Cardiac fibroblast (primary cell): ENCODE data around the gene ARF1.

Source experiments
- DNase-seq, 2 donors: peaks; one replicate each; pipeline versions ENCODE4 v3.0.0 to v3.0.0-alpha.2; 2010; ENCODE audit warnings: low read depth in 2 of 2
- H3K4me3 ChIP-seq, 2 donors: replicated peaks in 1 of 2; 1 replicate in 1 of 2; 2 replicates in 1 of 2; pipeline ENCODE4 v1.5.1; 2011; ENCODE audit warnings: low read depth in 2 of 2, low read length in 2 of 2, mild to moderate bottlenecking in 2 of 2, moderate library complexity in 1 of 2
- TF ChIP-seq, protein P1 (sequence below): IDR thresholded peaks from one replicate; pipeline ENCODE4 v1.5.1; 2011; ENCODE audit warnings: low read depth, mild to moderate bottlenecking, low read length, inconsistent platforms

Gene ARF1

DNA sequence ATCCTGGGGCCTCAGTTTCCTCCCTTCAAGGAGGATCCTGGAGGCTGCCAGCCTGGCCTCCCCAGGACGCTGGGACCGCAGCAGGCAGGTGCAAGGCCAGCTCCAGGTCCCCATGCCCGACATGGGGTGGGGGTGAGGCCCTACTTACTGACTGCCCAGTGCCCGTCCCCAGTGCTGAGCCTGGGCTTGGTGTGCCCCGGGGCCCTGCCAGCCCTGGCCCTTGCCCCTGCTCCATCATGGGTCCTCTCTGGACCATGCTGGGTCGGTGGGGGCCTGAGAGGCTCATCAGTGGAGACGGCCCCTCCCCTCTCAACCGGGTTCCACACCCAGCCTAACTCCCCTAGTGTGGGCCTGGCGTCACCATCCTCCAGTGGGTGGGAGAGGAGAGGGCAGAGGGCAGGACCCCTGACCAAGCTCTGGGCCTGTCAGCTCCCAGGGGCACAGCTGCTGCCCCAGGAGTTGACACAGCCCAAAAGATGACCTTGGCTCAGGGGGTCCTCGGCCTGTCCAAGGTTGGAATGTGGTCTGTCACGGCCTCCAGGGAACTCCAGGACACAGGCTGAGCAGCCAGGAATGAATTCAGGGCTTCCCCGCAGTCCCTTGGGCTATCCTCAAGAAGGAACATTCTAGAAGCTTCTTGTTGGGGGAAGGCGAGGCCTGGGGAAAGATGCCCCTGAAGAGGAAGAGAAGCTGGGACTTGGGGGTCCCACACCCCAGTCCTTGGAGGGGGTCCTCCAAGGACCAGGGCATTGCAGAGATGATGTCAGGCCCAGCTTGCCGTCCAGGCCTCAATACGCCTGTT, 17.6 kb upstream of the ARF1 start:
- no peak overlapping the region for H3K4me3 ChIP-seq
- DNase-seq, result no peak
- TF ChIP-seq, protein P1, sequence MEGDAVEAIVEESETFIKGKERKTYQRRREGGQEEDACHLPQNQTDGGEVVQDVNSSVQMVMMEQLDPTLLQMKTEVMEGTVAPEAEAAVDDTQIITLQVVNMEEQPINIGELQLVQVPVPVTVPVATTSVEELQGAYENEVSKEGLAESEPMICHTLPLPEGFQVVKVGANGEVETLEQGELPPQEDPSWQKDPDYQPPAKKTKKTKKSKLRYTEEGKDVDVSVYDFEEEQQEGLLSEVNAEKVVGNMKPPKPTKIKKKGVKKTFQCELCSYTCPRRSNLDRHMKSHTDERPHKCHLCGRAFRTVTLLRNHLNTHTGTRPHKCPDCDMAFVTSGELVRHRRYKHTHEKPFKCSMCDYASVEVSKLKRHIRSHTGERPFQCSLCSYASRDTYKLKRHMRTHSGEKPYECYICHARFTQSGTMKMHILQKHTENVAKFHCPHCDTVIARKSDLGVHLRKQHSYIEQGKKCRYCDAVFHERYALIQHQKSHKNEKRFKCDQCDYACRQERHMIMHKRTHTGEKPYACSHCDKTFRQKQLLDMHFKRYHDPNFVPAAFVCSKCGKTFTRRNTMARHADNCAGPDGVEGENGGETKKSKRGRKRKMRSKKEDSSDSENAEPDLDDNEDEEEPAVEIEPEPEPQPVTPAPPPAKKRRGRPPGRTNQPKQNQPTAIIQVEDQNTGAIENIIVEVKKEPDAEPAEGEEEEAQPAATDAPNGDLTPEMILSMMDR, result no peak

DNA sequence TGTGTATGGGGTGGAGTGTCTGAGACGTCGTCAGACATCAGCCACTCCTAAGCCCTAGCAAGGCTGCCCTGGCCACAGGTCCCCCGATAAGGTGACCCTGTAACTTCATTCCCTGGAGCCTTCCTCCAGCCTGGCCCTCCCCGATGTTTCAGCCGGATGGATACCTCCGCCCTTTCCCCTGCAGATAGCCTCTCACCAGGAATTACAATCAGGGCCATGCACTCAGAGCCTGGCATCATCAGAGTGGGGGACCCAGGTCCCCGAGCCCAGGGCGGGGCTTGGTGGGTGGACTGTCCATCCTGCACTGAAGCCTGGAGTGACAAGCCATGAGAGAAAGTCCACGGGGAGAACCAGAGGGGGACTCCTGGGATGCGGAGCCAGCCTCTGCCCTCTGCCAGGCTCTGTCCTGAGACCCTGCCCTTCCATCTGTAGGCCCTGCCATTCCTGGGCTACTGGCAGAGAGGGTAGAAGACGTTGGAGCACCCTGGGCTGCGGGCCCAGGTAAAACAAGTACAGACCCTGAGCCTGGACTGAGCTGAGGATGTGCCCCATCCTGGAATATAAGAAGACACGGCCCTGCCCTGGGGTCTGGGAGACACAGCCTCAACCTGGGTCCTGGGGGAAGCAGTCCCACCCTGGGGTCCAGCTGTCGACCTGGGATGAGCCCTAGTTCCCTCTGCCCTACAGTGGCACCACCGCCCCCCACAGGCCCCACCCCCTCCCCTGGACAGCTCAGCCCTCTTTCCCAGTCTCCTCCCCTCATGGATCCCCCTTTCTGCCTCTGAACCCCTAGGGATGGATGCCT, 16.8 kb upstream of the ARF1 start:
- H3K4me3 ChIP-seq, result no peak overlapping the region
- TF ChIP-seq, protein P1, result no peak
- no peak for DNase-seq

GRCh38 chr1:228066416-228066815, 16.1 kb upstream of the ARF1 start:
- TF ChIP-seq, protein P1, result no peak
- H3K4me3 ChIP-seq, result no peak overlapping the region
- DNase-seq, result no peak

DNA sequence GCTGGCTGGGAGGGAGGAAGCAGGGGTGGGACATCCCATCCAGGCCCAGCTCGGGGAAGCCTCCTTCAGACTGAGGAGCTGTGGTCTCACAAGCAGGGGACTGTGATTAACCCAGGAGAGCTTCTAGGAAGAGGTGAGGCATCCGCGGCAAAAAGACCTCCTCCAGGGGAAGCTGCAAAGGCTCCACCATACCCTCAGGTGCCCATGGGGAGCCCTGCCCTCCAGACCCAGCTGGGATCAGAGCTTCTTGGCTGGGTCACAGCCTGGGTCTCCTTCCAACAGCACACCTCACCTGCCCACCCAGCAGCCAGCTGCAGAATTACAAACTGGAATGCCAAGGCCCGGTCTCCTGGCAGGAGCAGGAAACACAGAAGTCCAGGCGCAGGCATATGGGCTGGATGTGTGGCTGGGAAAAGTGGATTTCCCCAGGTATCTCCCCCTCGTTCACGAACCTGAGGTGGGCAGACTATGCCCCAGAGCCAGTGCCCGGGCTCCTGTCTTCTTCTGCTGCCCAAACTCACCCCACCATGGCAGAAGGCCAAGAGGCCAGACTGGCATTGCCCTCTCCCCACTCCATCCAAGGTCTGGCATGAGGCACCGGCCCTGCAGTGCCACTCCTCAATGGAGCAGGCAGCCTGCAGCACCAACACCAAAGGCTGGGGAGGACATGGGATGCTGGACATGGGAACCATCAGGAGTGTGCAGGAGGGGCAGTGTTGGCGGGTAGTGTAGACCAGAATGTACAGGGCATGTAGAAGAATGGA, 15.4 kb upstream of the ARF1 start:
- no peak overlapping the region for H3K4me3 ChIP-seq
- TF ChIP-seq, protein P1, result no peak
- no peak for DNase-seq

DNA sequence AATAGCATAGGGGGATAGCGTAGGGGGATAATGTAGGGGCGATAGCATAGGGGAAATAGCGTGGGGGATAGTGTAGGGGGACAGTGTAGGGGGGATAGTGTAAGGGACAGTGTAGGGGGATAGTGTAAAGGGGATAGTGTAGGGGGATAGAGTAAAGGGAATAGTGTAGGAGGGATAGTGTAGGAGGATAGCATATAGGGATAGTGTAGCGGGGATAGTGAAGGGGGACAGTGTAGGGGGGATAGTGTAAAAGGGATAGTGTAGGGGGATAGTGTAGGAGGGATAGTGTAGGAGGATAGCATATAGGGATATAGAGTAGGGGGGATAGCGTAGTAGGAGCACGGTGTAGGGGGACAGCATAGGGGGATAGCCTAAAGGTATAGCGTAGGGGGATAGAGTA, 14.1 kb upstream of the ARF1 start:
- DNase-seq, result no peak
- TF ChIP-seq, protein P1, result no peak
- no peak overlapping the region for H3K4me3 ChIP-seq

GRCh38 chr1:228070173-228070572, 12.3 kb upstream of the ARF1 start:
- DNase-seq, result no peak
- no peak overlapping the region for H3K4me3 ChIP-seq
- TF ChIP-seq, protein P1, result no peak
